HEK293 (cell line): ENCODE data around the gene ARMC2.

Experiments used
- CTCF ChIP-seq: fragments of 450-650 bp; formaldehyde crosslinking; IDR thresholded peaks from 2 replicates; pipeline ENCODE4 v1.5.1; 2016; ENCODE audit warnings: missing biosample characterization, missing genetic modification characterization
- EGR2 ChIP-seq: fragments of 450-650 bp; formaldehyde crosslinking; IDR thresholded peaks from 2 replicates; pipeline ENCODE4 v1.5.1; 2016; ENCODE audit warnings: low read depth, missing biosample characterization, missing genetic modification characterization
- GLIS1 ChIP-seq: fragments of 450-650 bp; formaldehyde crosslinking; IDR thresholded peaks from 2 replicates; pipeline ENCODE4 v1.5.1; 2016; ENCODE audit warnings: missing biosample characterization, missing genetic modification characterization
- KLF10 ChIP-seq: fragments of 450-650 bp; IDR thresholded peaks from 2 replicates; pipeline ENCODE4 v1.5.1; 2018; ENCODE audit warnings: missing biosample characterization, mild to moderate bottlenecking, missing genetic modification characterization
- KLF16 ChIP-seq: fragments of 450-650 bp; formaldehyde crosslinking; IDR thresholded peaks from 2 replicates; pipeline ENCODE4 v1.5.1; 2017; ENCODE audit warnings: missing biosample characterization, missing genetic modification characterization
- SP7 ChIP-seq: fragments of 450-650 bp; formaldehyde crosslinking; IDR thresholded peaks from 2 replicates; pipeline ENCODE4 v1.5.1; 2016; ENCODE audit warnings: missing biosample characterization, missing genetic modification characterization
- TCF7L2 ChIP-seq: IDR thresholded peaks from 2 replicates; pipeline ENCODE4 v1.6.1; 2011; ENCODE audit warnings: low read depth, mild to moderate bottlenecking, inconsistent platforms, low read length, moderate library complexity, borderline replicate concordance
- ZBTB26 ChIP-seq: fragments of 450-650 bp; formaldehyde crosslinking; optimal IDR thresholded peaks from 2 replicates; pipeline ENCODE3; 2016; ENCODE audit warnings: missing biosample characterization, mild to moderate bottlenecking, missing genetic modification characterization
- ZBTB49 ChIP-seq: fragments of 450-650 bp; formaldehyde crosslinking; IDR thresholded peaks from 2 replicates; pipeline ENCODE4 v1.5.1; 2016; ENCODE audit warnings: missing biosample characterization, missing genetic modification characterization, low read depth
- ZNF10 ChIP-seq: fragments of 450-650 bp; formaldehyde crosslinking; IDR thresholded peaks from 2 replicates; pipeline ENCODE4 v1.5.1; 2017; ENCODE audit warnings: missing biosample characterization, missing genetic modification characterization
- ZNF112 ChIP-seq: fragments of 450-650 bp; formaldehyde crosslinking; IDR thresholded peaks from 2 replicates; pipeline ENCODE4 v1.5.0; 2017; ENCODE audit warnings: missing biosample characterization, missing genetic modification characterization
- ZNF148 ChIP-seq: fragments of 450-650 bp; formaldehyde crosslinking; IDR thresholded peaks from 2 replicates; pipeline ENCODE4 v1.5.0; 2017; ENCODE audit warnings: missing biosample characterization, missing genetic modification characterization, borderline replicate concordance
- ZNF157 ChIP-seq: fragments of 450-650 bp; formaldehyde crosslinking; IDR thresholded peaks from 2 replicates; pipeline ENCODE4 v1.5.1; 2016; ENCODE audit warnings: missing biosample characterization, missing genetic modification characterization
- ZNF184 ChIP-seq: fragments of 450-650 bp; IDR thresholded peaks from 2 replicates; pipeline ENCODE4 v1.5.1; 2018; ENCODE audit warnings: missing biosample characterization, mild to moderate bottlenecking, missing genetic modification characterization
- ZNF26 ChIP-seq: fragments of 450-650 bp; formaldehyde crosslinking; IDR thresholded peaks from 2 replicates; pipeline ENCODE4 v1.5.1; 2016; ENCODE audit warnings: missing biosample characterization, missing genetic modification characterization
- ZNF324 ChIP-seq: fragments of 450-650 bp; formaldehyde crosslinking; IDR thresholded peaks from 2 replicates; pipeline ENCODE4 v1.5.1; 2016; ENCODE audit warnings: missing biosample characterization, missing genetic modification characterization
- ZNF335 ChIP-seq: fragments of 450-650 bp; formaldehyde crosslinking; conservative IDR thresholded peaks from 2 replicates; pipeline ENCODE4 v1.5.1; 2016; ENCODE audit warnings: missing biosample characterization, missing genetic modification characterization
- ZNF341 ChIP-seq: fragments of 450-650 bp; formaldehyde crosslinking; IDR thresholded peaks from 2 replicates; pipeline ENCODE4; 2016; ENCODE audit warnings: low read depth, missing biosample characterization, missing genetic modification characterization
- ZNF354C ChIP-seq: fragments of 450-650 bp; formaldehyde crosslinking; IDR thresholded peaks from 2 replicates; pipeline ENCODE4 v1.5.1; 2016; ENCODE audit warnings: missing biosample characterization, missing genetic modification characterization, low read depth, borderline replicate concordance
- ZNF426 ChIP-seq: fragments of 450-650 bp; formaldehyde crosslinking; IDR thresholded peaks from 2 replicates; pipeline ENCODE4 v1.5.1; 2017; ENCODE audit warnings: missing biosample characterization, missing genetic modification characterization, mild to moderate bottlenecking, inconsistent platforms, moderate library complexity
- ZNF529 ChIP-seq: fragments of 450-650 bp; formaldehyde crosslinking; IDR thresholded peaks from 2 replicates; pipeline ENCODE4 v1.5.1; 2017; ENCODE audit warnings: missing genetic modification characterization, missing biosample characterization; ENCODE audit not compliant: insufficient replicate concordance
- ZNF571 ChIP-seq: fragments of 450-650 bp; formaldehyde crosslinking; IDR thresholded peaks from 2 replicates; pipeline ENCODE4 v1.5.0; 2017; ENCODE audit warnings: missing biosample characterization, missing genetic modification characterization
- ZNF585B ChIP-seq: fragments of 450-650 bp; formaldehyde crosslinking; IDR thresholded peaks from 2 replicates; pipeline ENCODE4 v1.5.1; 2016; ENCODE audit warnings: missing biosample characterization, missing genetic modification characterization
- ZNF610 ChIP-seq: fragments of 450-650 bp; formaldehyde crosslinking; IDR thresholded peaks from 2 replicates; pipeline ENCODE4 v1.5.1; 2016; ENCODE audit warnings: missing biosample characterization, missing genetic modification characterization, borderline replicate concordance
- ZNF704 ChIP-seq: fragments of 450-650 bp; formaldehyde crosslinking; IDR thresholded peaks from 2 replicates; pipeline ENCODE4 v1.5.1; 2016; ENCODE audit warnings: missing biosample characterization, missing genetic modification characterization
- ZNF76 ChIP-seq: fragments of 450-650 bp; formaldehyde crosslinking; IDR thresholded peaks from 2 replicates; pipeline ENCODE4; 2016; ENCODE audit warnings: low read depth, missing biosample characterization, missing genetic modification characterization, borderline replicate concordance
- ZNF830 ChIP-seq: fragments of 450-650 bp; IDR thresholded peaks from 2 replicates; pipeline ENCODE4 v1.5.0; 2018; ENCODE audit warnings: missing biosample characterization, missing genetic modification characterization, low read depth, mild to moderate bottlenecking, moderate library complexity
- ZSCAN4 ChIP-seq: fragments of 450-650 bp; formaldehyde crosslinking; IDR thresholded peaks from 2 replicates; pipeline ENCODE4 v1.5.1; 2017; ENCODE audit warnings: missing biosample characterization, missing genetic modification characterization

The ARMC2 gene

GRCh38 chr6:109008537-109009235 lies 160.5 kb downstream of the ARMC2 start (continued):
- TF ChIP-seq ZNF26 (no peak), ZNF571 (no peak), ZNF585B (tag by site-specific recombination) (no peak), ZSCAN4 (tag by site-specific recombination) (no peak), ZBTB26 (tag by site-specific recombination) (no peak), ZNF157 (tag by site-specific recombination) (no peak), ZNF184 (tag by site-specific recombination) (no peak), ZNF426 (no peak), ZBTB49 (tag by site-specific recombination) (no peak), KLF10 (tag by site-specific recombination) (no peak), EGR2 (tag by site-specific recombination) (no peak), ZNF335 (peak; percentile 60), ZNF76 (tag by site-specific recombination) (no peak), ZNF704 (tag by site-specific recombination) (no peak), TCF7L2 (no peak), ZNF341 (tag by site-specific recombination) (no peak; the same call in 1 of the 2 replicates), ZNF529 (tag by site-specific recombination) (no peak), ZNF148 (tag by site-specific recombination) (no peak), ZNF112 (tag by site-specific recombination) (no peak), SP7 (peak; percentile 56; the same call in 1 of the 2 replicates), ZNF830 (tag by site-specific recombination) (no peak), KLF16 (tag by site-specific recombination) (no peak; the same call in 1 of the 2 replicates), ZNF354C (tag by site-specific recombination) (no peak), ZNF10 (tag by site-specific recombination) (0 out of 2 replicates have a peak, but pooled peaks have one; percentile 31), CTCF (peak; percentile 23; the same call in 1 of the 2 replicates), ZNF610 (tag by site-specific recombination) (no peak), ZNF324 (tag by site-specific recombination) (no peak), GLIS1 (tag by site-specific recombination) (0 out of 2 replicates have a peak, but pooled peaks have one; percentile 6)
